ENCODE data around the gene IGHMBP2. TPM values are rescaled to one million over a fixed set of nuclear protein-coding genes. Genes with fewer than 3 reads are reported as not detected.
A peak's percentile ranks its signal among the peaks of the same experiment; 100 is the strongest.

IGHMBP2 gene
- total and polyA plus RNA-seq, 9 of the 15 experiments (the other 6 are each of a cell fraction or from before 2014, with no cell fraction given): 1.6 to 24.8 (median 14.5) TPM

DNA sequence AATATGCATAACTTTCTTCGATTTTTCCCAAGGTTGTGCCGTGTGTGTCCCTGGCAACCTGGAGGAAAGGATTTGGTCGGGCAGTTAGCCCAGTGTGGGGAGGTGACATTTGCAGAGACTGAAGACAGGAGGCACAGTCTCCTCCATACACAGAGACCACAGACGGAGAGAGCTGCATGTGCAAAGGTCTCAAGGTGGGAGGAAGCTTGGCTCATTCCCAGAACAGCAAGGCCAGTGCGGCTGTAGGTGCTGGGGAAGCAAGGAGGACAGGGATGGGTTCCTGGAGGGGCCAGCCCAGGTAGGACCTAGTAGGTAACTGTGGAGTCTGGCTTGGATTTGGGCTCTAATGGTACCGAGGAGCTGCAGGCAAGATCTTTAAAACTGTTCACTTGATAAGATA, 41.3 kb upstream of the IGHMBP2 start:
- Histone ChIP-seq H2AFZ (ENCODE audit: low read depth, low read length) (no peak overlapping the region), H3K27ac (ENCODE audit: extremely low read depth, low read depth, low read length) (no peak overlapping the region; the same call in 2 of the 3 replicates), H3K27me3 (ENCODE audit: control insufficient read depth in 2 of 2, insufficient read depth in 2 of 2, low read length in 2 of 2) (no peaks in the 10 kb centered on the region), H3K4me3 (no peak overlapping the region), H3K9ac (ENCODE audit: insufficient read depth in 1 of 2, low read depth in 2 of 2, low read length in 2 of 2) (no peak overlapping the region), H3K4me1 (replicated peaks in 1 of 2; ENCODE audit: control insufficient read depth in 2 of 2, insufficient read depth in 2 of 2, low read length in 2 of 2) (peaks cover 10 to 15% of the 10 kb centered on the region in 2 experiments), H3K9me3 (replicated peaks; ENCODE audit: control insufficient read depth, insufficient read depth, low read depth, low read length) (0 out of 2 replicates have a peak, but pooled peaks cover 4% of the 10 kb centered on the region), H4K20me1 (replicated peaks; ENCODE audit: control insufficient read depth, insufficient read depth, low read length) (no peaks in the 10 kb centered on the region), H3K79me2 (ENCODE audit: control insufficient read depth, insufficient read depth, low read length) (no peaks in the 10 kb centered on the region), H3K36me3 (ENCODE audit: control insufficient read depth, insufficient read depth, low read length) (no peaks in the 10 kb centered on the region), H3K4me2 (ENCODE audit: insufficient read depth, low read length) (no peak overlapping the region), H3K9me1 (ENCODE audit: control insufficient read depth, insufficient read depth, low read length) (no peaks in the 10 kb centered on the region)
- 23% methylated on average over 6 of the region's 6 CpGs for WGBS (ENCODE audit: insufficient coverage, low coverage, missing lambda C conversion rate)
- ChIA-PET CTCF (ENCODE audit: low intra/inter-chr PET ratio) (no interaction called here), POLR2A (no interaction called here)
- ATAC-seq (peak; percentile 38; the same call in 1 of the 3 replicates), DNase-seq (ENCODE audit: extremely low read depth in 1 of 4, low spot score in 3 of 4) (no peak), FAIRE-seq (no peak)
- in situ Hi-C loops (cut with MboI): no loop called here
- no TSS peak for BruUV-seq (replicated peaks)
- intact Hi-C loops (cut with micrococcal nuclease): no loop called here
- TF ChIP-seq JUN (IDR thresholded peaks at IDR 0.05; ENCODE audit: borderline replicate concordance, low read depth, low read length) (no peak), JUN (CRISPR knock-in tag; IDR thresholded peaks at IDR 0.05; ENCODE audit: borderline replicate concordance) (no peak), POLR2B (IDR thresholded peaks at IDR 0.05; ENCODE audit: low read depth, partially characterized antibody) (no peak), RBM34 (IDR thresholded peaks at IDR 0.05; ENCODE audit: borderline replicate concordance, insufficient read depth, low read length) (no peak), CHD2 (IDR thresholded peaks at IDR 0.05; ENCODE audit: low read depth, low read length) (no peak), ZC3H4 (CRISPR knock-in tag; IDR thresholded peaks at IDR 0.05; ENCODE audit: borderline replicate concordance) (no peak), ZNF41 (CRISPR knock-in tag; conservative IDR thresholded peaks at IDR 0.05) (no peak), MEF2A (IDR thresholded peaks at IDR 0.05; ENCODE audit: control insufficient read depth, low read depth, low read length) (no peak), NELFE (IDR thresholded peaks at IDR 0.05; ENCODE audit: insufficient read depth, insufficient read length) (no peak), ZNF354B (CRISPR knock-in tag; IDR thresholded peaks at IDR 0.05) (no peak), TEAD1 (CRISPR knock-in tag; IDR thresholded peaks at IDR 0.05) (no peak), MCM2 (IDR thresholded peaks at IDR 0.05; ENCODE audit: low read depth) (no peak), PTTG1 (tag; IDR thresholded peaks at IDR 0.05; ENCODE audit: low read depth) (no peak), FOSL1 (tag; conservative IDR thresholded peaks at IDR 0.05) (no peak), ZNF384 (IDR thresholded peaks at IDR 0.05; ENCODE audit: low read depth, low read length) (no peak)
- TF ChIP-seq, protein P1, sequence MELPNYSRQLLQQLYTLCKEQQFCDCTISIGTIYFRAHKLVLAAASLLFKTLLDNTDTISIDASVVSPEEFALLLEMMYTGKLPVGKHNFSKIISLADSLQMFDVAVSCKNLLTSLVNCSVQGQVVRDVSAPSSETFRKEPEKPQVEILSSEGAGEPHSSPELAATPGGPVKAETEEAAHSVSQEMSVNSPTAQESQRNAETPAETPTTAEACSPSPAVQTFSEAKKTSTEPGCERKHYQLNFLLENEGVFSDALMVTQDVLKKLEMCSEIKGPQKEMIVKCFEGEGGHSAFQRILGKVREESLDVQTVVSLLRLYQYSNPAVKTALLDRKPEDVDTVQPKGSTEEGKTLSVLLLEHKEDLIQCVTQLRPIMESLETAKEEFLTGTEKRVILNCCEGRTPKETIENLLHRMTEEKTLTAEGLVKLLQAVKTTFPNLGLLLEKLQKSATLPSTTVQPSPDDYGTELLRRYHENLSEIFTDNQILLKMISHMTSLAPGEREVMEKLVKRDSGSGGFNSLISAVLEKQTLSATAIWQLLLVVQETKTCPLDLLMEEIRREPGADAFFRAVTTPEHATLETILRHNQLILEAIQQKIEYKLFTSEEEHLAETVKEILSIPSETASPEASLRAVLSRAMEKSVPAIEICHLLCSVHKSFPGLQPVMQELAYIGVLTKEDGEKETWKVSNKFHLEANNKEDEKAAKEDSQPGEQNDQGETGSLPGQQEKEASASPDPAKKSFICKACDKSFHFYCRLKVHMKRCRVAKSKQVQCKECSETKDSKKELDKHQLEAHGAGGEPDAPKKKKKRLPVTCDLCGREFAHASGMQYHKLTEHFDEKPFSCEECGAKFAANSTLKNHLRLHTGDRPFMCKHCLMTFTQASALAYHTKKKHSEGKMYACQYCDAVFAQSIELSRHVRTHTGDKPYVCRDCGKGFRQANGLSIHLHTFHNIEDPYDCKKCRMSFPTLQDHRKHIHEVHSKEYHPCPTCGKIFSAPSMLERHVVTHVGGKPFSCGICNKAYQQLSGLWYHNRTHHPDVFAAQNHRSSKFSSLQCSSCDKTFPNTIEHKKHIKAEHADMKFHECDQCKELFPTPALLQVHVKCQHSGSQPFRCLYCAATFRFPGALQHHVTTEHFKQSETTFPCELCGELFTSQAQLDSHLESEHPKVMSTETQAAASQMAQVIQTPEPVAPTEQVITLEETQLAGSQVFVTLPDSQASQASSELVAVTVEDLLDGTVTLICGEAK (IDR thresholded peaks at IDR 0.05): no peak
- TF ChIP-seq, protein P1 (CRISPR knock-in tag; IDR thresholded peaks at IDR 0.05): no peak
